Ovary (tissue), 3 donors: ENCODE measurements around the gene CERS6.

Experiments
- CTCF ChIP-seq, 3 donors: fragments of 450-650 bp in 2 of 3; fragments of 200-600 bp in 1 of 3; IDR thresholded peaks; one replicate each; pipeline versions ENCODE4 v1.5.1 to v1.8.0; 2016 to 2022; ENCODE audit warnings: antibody characterized with exemption in 3 of 3, mild to moderate bottlenecking in 1 of 3
- EP300 ChIP-seq: sonication (generic); formaldehyde crosslinking; IDR thresholded peaks from one replicate; pipeline ENCODE4 v1.6.1; 2017; ENCODE audit warnings: antibody characterized with exemption
- POLR2A ChIP-seq: fragments of 450-650 bp; IDR thresholded peaks from one replicate; pipeline ENCODE4 v1.6.1; 2017; ENCODE audit warnings: antibody characterized with exemption, mild to moderate bottlenecking, moderate library complexity
- donor health status: DM: no; HTN: no; CAD: no.

- no peak for TF ChIP-seq POLR2A
- no peak for TF ChIP-seq CTCF (IDR thresholded peaks at IDR 0.05)
- no peak for TF ChIP-seq EP300
These were observed 106.9 kb downstream of the CERS6 start for GRCh38 chr2:168562971-168563370.
